T-cell (primary cell): ENCODE measurements around the gene HPSE. TPM values are rescaled to one million over a fixed set of nuclear protein-coding genes. Genes with fewer than 3 reads are reported as not detected.

ENCODE experiments used
- ATAC-seq, 4 experiments: fragments of 200-7000 bp in 3 of 4; fragments of 150-1000 bp in 1 of 4; cut with Tn5 transposase; replicated peaks in 1 of 4; 1 replicate in 3 of 4; 2 replicates in 1 of 4; pipeline ENCODE4 v1.10.0; 2021; ENCODE audit warnings: moderate library complexity in 3 of 4, mild to moderate bottlenecking in 2 of 4, moderate number of reproducible peaks in 1 of 4
- CTCF ChIA-PET, 2 donors: fragments of 300-600 bp; sonication (Branson Sonifier 250); formaldehyde crosslinking; loops; one replicate each; lab custom pipeline; 2022; ENCODE audit warnings: antibody characterized with exemption in 2 of 2; lab: Charles Lee
- POLR2A ChIA-PET, 2 donors: fragments of 300-600 bp; sonication (Branson Sonifier 250); formaldehyde crosslinking; loops; one replicate each; lab custom pipeline; 2022; ENCODE audit warnings: antibody characterized with exemption in 2 of 2; lab: Charles Lee
- DNase-seq, 35 experiments: peaks; one replicate each; pipeline versions ENCODE4 v3.0.0 to v3.0.0-alpha.2; 2013 to 2023
- H3K27ac ChIP-seq: one replicate; pipeline ENCODE4 v1.5.1; 2013; ENCODE audit warnings: low read length
- H3K27me3 ChIP-seq, 2 experiments: replicated peaks in 1 of 2; 1 replicate in 1 of 2; 2 replicates in 1 of 2; pipeline versions ENCODE4 v1.6.1 to v1.7.0; 2013; ENCODE audit warnings: low read length in 1 of 2, mixed read lengths in 1 of 2; ENCODE audit not compliant: control insufficient read depth in 2 of 2, insufficient read depth in 2 of 2; ENCODE audit errors: extremely low read depth in 1 of 2
- H3K36me3 ChIP-seq, 2 donors: 1 replicate in 1 of 2; 2 replicates in 1 of 2; pipeline versions ENCODE4 v1.6.1 to v1.7.0; 2013; ENCODE audit warnings: low read length in 1 of 2; ENCODE audit not compliant: control insufficient read depth in 2 of 2, insufficient read depth in 1 of 2; ENCODE audit errors: extremely low read depth in 1 of 2
- H3K4me1 ChIP-seq, 2 experiments: 1 replicate in 1 of 2; 2 replicates in 1 of 2; pipeline versions ENCODE4 v1.6.1 to v1.7.0; 2013; ENCODE audit warnings: low read length in 2 of 2, mixed read lengths in 1 of 2; ENCODE audit not compliant: insufficient read depth in 2 of 2, control insufficient read depth in 1 of 2; ENCODE audit errors: extremely low read depth in 1 of 2
- H3K4me3 ChIP-seq, 2 donors: 1 replicate in 1 of 2; 2 replicates in 1 of 2; pipeline versions ENCODE4 v1.5.1 to v1.7.0; 2013; ENCODE audit warnings: mild to moderate bottlenecking in 2 of 2, low read length in 1 of 2, moderate library complexity in 1 of 2; ENCODE audit not compliant: control insufficient read depth in 1 of 2; ENCODE audit errors: extremely low read depth in 1 of 2
- H3K9me3 ChIP-seq: 2 replicates; pipeline ENCODE4 v1.7.0; 2013
- H3K27ac Mint-ChIP-seq, 2 donors: one replicate each; pipeline ENCODE4 v1.8.0; 2020 to 2021; ENCODE audit warnings: mild to moderate bottlenecking in 2 of 2, mixed read lengths in 2 of 2
- H3K27me3 Mint-ChIP-seq, 2 donors: one replicate each; pipeline ENCODE4 v1.8.0; 2021 to 2022; ENCODE audit warnings: mixed read lengths in 2 of 2
- H3K36me3 Mint-ChIP-seq: one replicate; pipeline ENCODE4 v1.8.0; 2021; ENCODE audit warnings: mixed read lengths
- H3K4me1 Mint-ChIP-seq, 3 donors: one replicate each; pipeline ENCODE4 v1.8.0; 2020 to 2022; ENCODE audit warnings: mixed read lengths in 3 of 3, mild to moderate bottlenecking in 1 of 3
- H3K4me3 Mint-ChIP-seq, 3 donors: one replicate each; pipeline ENCODE4 v1.8.0; 2020 to 2022; ENCODE audit warnings: mild to moderate bottlenecking in 3 of 3, mixed read lengths in 3 of 3, moderate library complexity in 3 of 3
- H3K9me3 Mint-ChIP-seq, 3 donors: one replicate each; pipeline ENCODE4 v1.8.0; 2020 to 2022; ENCODE audit warnings: mixed read lengths in 3 of 3
- WGBS: methylation state at CpG from one replicate; pipeline ENCODE4 v1.1.5; 2013; ENCODE audit warnings: missing lambda C conversion rate; ENCODE audit not compliant: insufficient coverage; 5-methylcytosine and 5-hydroxymethylcytosine counted together
- total RNA-seq, 35 experiments: library from RNA in 6 of 35; stranded (reverse) in 6 of 35; fragments of 120-200 nt in 1 of 35; gene quantifications; one replicate each; pipeline versions ENCODE4 v1.2.1 to v1.2.4 and lab custom pipeline; 2013 to 2026

HPSE gene
- total RNA-seq, 5 donors from 2014 or later (not counting 1 experiment from before 2014, with no cell fraction given): 4.5 to 7.2 (median 6.1) TPM

GRCh38 chr4:83284193-83285054 lies 50.2 kb downstream of the HPSE start, which contains the start of gene COQ2:
Gene COQ2 (minus strand): TSS chr4:83284798. CDS start chr4:83284764, 34 bp downstream.
- DNase-seq (peak; percentile 82 to 97 (median 92)), ATAC-seq (peak; percentile 92 to 94 (median 94))
- Mint-ChIP-seq H3K27ac (peak within 1 kb of the TSS; percentile 96 to 98), H3K4me1 (peaks cover 39 to 42% (median 40%) of the 10 kb centered on the region in 3 donors), H3K4me3 (peak within 1 kb of the TSS; percentile 94 to 99 (median 97)), H3K27me3 (no peaks in the 10 kb centered on the region), H3K9me3 (no peaks in the 10 kb centered on the region), H3K36me3 (no peaks in the 10 kb centered on the region)
- ChIA-PET CTCF (interaction anchor here (0.5 to 6.4 kb wide), 33 partner anchors 9 to 1813 kb away, joined by 3 to 71 read pairs (median 3); partner anchors contain the start of genes COPS4 (in 2 of the 2), LIN54 (in 1 of the 2), RASGEF1B (in 1 of the 2) and THAP9 (in 1 of the 2)), POLR2A (interaction anchor here (0.5 to 1.3 kb wide), 16 partner anchors 42 to 1812 kb away, joined by 3 to 15 read pairs (median 4); partner anchors contain the start of genes COPS4 (in 1 of the 2) and LIN54 (in 1 of the 2))
- Histone ChIP-seq H3K27ac (peak within 1 kb of the TSS; percentile 83), H3K9me3 (no peaks in the 10 kb centered on the region), H3K36me3 (no peaks in the 10 kb centered on the region), H3K27me3 (no peaks in the 10 kb centered on the region), H3K4me3 (peak within 1 kb of the TSS; percentile 76 to 86), H3K4me1 (peaks cover 6 to 9% of the 10 kb centered on the region in 2 experiments)
- under 1% methylated on average over 68 of the region's 76 CpGs for WGBS

- POLR2A ChIA-PET: interaction anchor here in 1 of 2 donors (0.5 to 1.2 kb wide), 2 partner anchors 248 to 272 kb away, joined by 3 read pairs; partner anchors contain the start of gene COPS4
- Histone ChIP-seq H3K27me3 (no peaks in the 10 kb centered on the region), H3K27ac (no peak overlapping the region), H3K4me3 (no peak overlapping the region), H3K9me3 (no peaks in the 10 kb centered on the region), H3K36me3 (peaks cover 0 to 4% of the 10 kb centered on the region in 2 donors), H3K4me1 (peaks cover 6 to 9% of the 10 kb centered on the region in 2 experiments)
- 98% methylated on average over 7 of the region's 7 CpGs for WGBS
- no peak for ATAC-seq
- H3K4me1 Mint-ChIP-seq: peaks cover 39 to 42% (median 40%) of the 10 kb centered on the region in 3 donors
- peak overlapping the region in 1 of 2 donors; percentile 9 for H3K27ac Mint-ChIP-seq
- H3K9me3 Mint-ChIP-seq: no peaks in the 10 kb centered on the region
- CTCF ChIA-PET: interaction anchor here (0.5 to 6.4 kb wide), 20 partner anchors 9 to 821 kb away, joined by 3 to 71 read pairs (median 4); partner anchors contain the start of genes COPS4 (in 1 of the 2), PLAC8 (in 1 of the 2) and THAP9 (in 1 of the 2)
- peak overlapping the region; percentile 77 to 94 (median 86) for H3K4me3 Mint-ChIP-seq
- peaks cover 7% of the 10 kb centered on the region for H3K36me3 Mint-ChIP-seq
- H3K27me3 Mint-ChIP-seq: no peaks in the 10 kb centered on the region
- no peak for DNase-seq
These were observed 51.5 kb downstream of the HPSE start for GRCh38 chr4:83283181-83283580.

GRCh38 chr4:83282049-83282535 lies 52.6 kb downstream of the HPSE start:
- Histone ChIP-seq H3K27ac (no peak overlapping the region), H3K4me1 (peaks cover 6 to 9% of the 10 kb centered on the region in 2 experiments), H3K9me3 (no peaks in the 10 kb centered on the region), H3K4me3 (no peak overlapping the region), H3K36me3 (peaks cover 0 to 4% of the 10 kb centered on the region in 2 donors), H3K27me3 (no peaks in the 10 kb centered on the region)
- Mint-ChIP-seq H3K36me3 (peaks cover 10% of the 10 kb centered on the region), H3K27me3 (no peaks in the 10 kb centered on the region), H3K9me3 (no peaks in the 10 kb centered on the region), H3K27ac (peak overlapping the region; percentile 14 to 16), H3K4me1 (peaks cover 40 to 45% (median 41%) of the 10 kb centered on the region in 3 donors), H3K4me3 (peak overlapping the region in 1 of 3 donors; percentile 1)
- no CpG with 5 or more reads among the region's 4 CpGs for WGBS
- ChIA-PET POLR2A (interaction anchor here in 1 of 2 donors (0.6 kb wide), 1 partner anchor 271 kb away, joined by 3 read pairs; the partner anchor contains the start of gene LIN54), CTCF (interaction anchor here (0.6 to 6.4 kb wide), 25 partner anchors 10 to 1720 kb away, joined by 3 to 71 read pairs (median 4); partner anchors contain the start of genes COPS4 (in 2 of the 2) and PLAC8 (in 1 of the 2))
- peak in 32 of 35 experiments; percentile 5 to 83 (median 42) for DNase-seq
- no peak for ATAC-seq

DNA sequence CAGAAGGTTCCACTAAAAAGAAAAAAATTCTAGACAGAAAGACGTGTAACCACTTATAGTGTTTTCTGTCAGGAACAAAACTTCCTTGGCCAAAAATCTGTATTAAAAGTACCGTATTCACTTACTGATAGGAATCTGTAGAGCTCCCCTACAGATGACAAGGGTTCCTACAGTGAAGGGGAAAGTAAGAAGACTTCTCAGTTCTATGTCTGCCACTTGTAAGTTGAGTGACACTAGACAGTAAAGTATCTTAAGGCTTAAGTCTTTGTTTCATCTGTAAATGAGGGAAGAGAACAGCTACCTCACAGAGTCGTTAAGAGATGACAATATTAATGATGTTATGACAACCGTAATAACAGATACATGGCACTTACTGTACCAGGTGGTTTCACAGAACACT lies 53.3 kb downstream of the HPSE start:
- ChIA-PET CTCF (interaction anchor here (0.5 to 6.4 kb wide), 26 partner anchors 9 to 819 kb away, joined by 3 to 71 read pairs (median 4); partner anchors contain the start of gene COPS4 (in 1 of the 2)), POLR2A (no interaction called here)
- H3K4me3 ChIP-seq: no peak overlapping the region
- Mint-ChIP-seq H3K4me3 (no peak overlapping the region), H3K4me1 (peaks cover 44 to 50% (median 46%) of the 10 kb centered on the region in 3 donors), H3K27ac (no peak overlapping the region), H3K9me3 (no peaks in the 10 kb centered on the region), H3K27me3 (no peaks in the 10 kb centered on the region), H3K36me3 (peaks cover 15% of the 10 kb centered on the region)
- ATAC-seq (no peak), DNase-seq (no peak)
- peaks cover 0 to 4% of the 10 kb centered on the region in 2 donors for H3K36me3 ChIP-seq
- H3K4me1 ChIP-seq: peaks cover 6 to 9% of the 10 kb centered on the region in 2 experiments
- H3K27ac ChIP-seq: no peak overlapping the region
- H3K27me3 ChIP-seq: no peaks in the 10 kb centered on the region
- WGBS: 100% methylated on average over 1 of the region's 4 CpGs
- H3K9me3 ChIP-seq: no peaks in the 10 kb centered on the region

- ATAC-seq: peak in 2 of 4 experiments; percentile 35 to 51
- WGBS: 80% methylated on average over 1 of the region's 3 CpGs
- CTCF ChIA-PET: interaction anchor here in 1 of 2 donors (1.0 kb wide), 1 partner anchor 11 kb away, joined by 3 read pairs; no protein-coding TSS in a partner anchor
- Histone ChIP-seq H3K9me3 (no peaks in the 10 kb centered on the region), H3K27ac (no peak overlapping the region), H3K4me1 (no peaks in the 10 kb centered on the region), H3K27me3 (no peaks in the 10 kb centered on the region), H3K4me3 (no peak overlapping the region), H3K36me3 (peaks cover 2 to 16% of the 10 kb centered on the region in 2 donors)
- H3K4me3 Mint-ChIP-seq: no peak overlapping the region
- no peak for DNase-seq
- peaks cover 16 to 31% (median 18%) of the 10 kb centered on the region in 3 donors for H3K4me1 Mint-ChIP-seq
- H3K36me3 Mint-ChIP-seq: peaks cover 49% of the 10 kb centered on the region
- H3K27ac Mint-ChIP-seq: no peak overlapping the region
- H3K9me3 Mint-ChIP-seq: no peaks in the 10 kb centered on the region
- POLR2A ChIA-PET: no interaction called here
- H3K27me3 Mint-ChIP-seq: no peaks in the 10 kb centered on the region
These were observed 58.2 kb downstream of the HPSE start for GRCh38 chr4:83276299-83277040.
